ENCODE results near the gene KCNS1.

Gene KCNS1

DNA sequence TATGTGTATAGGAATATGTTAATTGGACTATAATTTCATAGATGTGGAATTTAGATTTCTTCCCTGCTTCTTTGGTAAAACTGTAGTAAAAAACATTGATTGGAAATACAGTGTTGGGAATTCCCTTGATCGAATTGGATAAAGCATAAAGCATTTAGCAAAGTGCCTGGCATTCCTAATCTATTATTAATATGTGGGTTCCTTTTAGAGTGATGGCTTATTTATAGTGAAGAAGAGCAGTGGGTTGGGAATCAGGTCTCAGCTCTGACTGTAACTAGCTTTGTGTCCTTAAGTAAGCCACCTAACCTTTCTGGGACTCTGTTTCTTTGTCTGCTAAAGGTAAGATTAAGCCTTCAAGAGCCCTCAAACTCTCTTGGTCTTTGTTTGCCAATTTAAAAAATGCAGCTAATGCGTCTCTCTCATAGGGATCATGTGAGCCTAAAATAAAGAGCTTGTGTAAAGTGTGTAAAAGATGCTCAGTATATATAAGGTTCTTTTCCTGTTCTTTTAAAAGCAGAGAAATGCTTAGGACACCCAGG, 53.3 kb downstream of the KCNS1 start:
- DNase-seq: no peak

DNA sequence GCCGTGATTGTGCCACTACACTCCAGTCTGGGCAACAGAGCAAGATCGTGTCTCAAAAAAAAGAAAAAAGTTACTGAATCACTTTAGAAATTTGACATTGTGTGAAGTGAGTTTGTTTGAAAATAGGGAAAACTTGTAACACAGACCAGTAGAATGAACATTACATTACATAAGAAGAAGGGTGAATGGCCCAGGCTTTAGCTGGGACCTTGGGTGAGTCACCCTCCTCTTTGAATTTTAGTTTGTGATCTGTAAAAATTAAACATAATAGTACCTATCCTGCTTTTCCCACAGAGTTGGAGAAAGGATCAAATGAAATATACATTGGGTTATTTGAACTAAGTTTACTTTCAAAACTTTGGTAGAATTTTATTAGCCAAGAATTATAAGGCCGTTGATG, 56.3 kb downstream of the KCNS1 start:
- no peak for DNase-seq

DNA sequence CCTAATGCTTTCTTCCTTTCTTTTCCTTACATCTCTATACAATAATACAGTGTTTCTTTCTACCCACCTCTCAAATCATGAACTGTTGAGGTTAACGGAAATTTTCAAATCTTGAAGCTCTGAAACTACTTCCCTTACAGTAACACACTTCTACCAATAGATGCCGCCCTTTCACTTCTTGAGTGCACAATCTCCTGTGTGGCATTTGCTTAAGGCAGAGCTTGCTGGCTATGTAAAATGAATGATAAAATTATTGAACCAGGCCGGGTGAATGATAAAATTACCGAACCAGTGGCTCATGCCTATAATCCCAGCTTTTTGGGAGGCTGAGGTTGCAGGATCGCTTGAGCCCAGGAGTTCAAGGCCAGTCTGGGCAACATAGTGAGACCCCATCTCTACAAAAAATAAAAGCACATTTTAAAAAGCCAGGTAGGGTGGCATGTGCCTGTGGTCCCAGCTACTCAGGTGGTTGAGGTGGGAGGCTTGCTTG, 56.8 kb downstream of the KCNS1 start:
- DNase-seq: no peak

DNA sequence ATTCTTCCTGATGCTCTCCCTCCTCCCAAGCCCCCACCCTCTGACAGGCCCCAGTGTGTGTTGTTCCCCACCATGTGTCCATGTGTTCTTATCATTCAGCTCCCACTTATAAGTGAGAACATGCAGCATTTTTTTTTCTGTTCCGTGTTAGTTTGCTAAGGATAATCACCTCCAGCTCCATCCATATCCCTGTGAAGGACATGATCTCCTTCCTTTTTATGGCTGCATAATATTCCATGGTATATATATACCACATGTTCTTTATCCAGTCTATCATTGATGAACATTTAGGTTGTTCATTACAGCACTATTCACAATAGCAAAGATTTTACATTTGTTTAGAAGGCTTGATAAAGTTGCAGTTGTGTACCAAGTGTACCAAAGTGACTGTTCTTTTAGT, 57.9 kb downstream of the KCNS1 start:
- no peak for DNase-seq
